Adrenal gland (tissue), 12 donors: Measurements from ENCODE around the gene CYSTM1. TPM values are rescaled to one million over a fixed set of nuclear protein-coding genes. Genes with fewer than 3 reads are reported as not detected.

ENCODE experiments used
- DNase-seq, 7 donors: peaks; one replicate each; pipeline ENCODE4 v3.0.0-alpha.2; 2019 to 2020
- H3K27ac ChIP-seq, 5 donors: fragments of 200-600 bp; sonication (generic) in 4 of 5; 1 replicate in 3 of 5; 2 replicates in 2 of 5; pipeline versions ENCODE4 v1.5.1 to v1.8.0; 2016 to 2020; ENCODE audit warnings: mild to moderate bottlenecking in 1 of 5
- H3K27me3 ChIP-seq: fragments of 200-600 bp; 2 replicates; pipeline ENCODE4 v1.8.0; 2021
- H3K36me3 ChIP-seq, 2 donors: fragments of 200-600 bp; replicated peaks in 1 of 2; 1 replicate in 1 of 2; 2 replicates in 1 of 2; pipeline versions ENCODE4 v1.5.1 to v1.8.0; 2018 to 2022
- H3K4me1 ChIP-seq, 2 donors: fragments of 200-600 bp; replicated peaks in 1 of 2; 1 replicate in 1 of 2; 2 replicates in 1 of 2; pipeline versions ENCODE4 v1.5.1 to v1.8.0; 2018 to 2021
- H3K4me3 ChIP-seq, 4 donors: fragments of 200-600 bp; sonication (generic) in 3 of 4; one replicate each; pipeline ENCODE4 v1.5.1; 2016 to 2018
- H3K9me3 ChIP-seq, 3 donors: fragments of 200-600 bp; sonication (generic) in 1 of 3; replicated peaks in 1 of 3; 1 replicate in 2 of 3; 2 replicates in 1 of 3; pipeline versions ENCODE4 v1.5.1 to v1.8.0; 2016 to 2021
- CTCF ChIP-seq, 6 experiments: fragments of 450-650 bp in 4 of 6; fragments of 200-600 bp in 2 of 6; sonication (generic) in 1 of 6; IDR thresholded peaks; 1 replicate in 5 of 6; 2 replicates in 1 of 6; pipeline versions ENCODE4 v1.5.1 to v1.8.0; 2016 to 2021; ENCODE audit warnings: antibody characterized with exemption in 6 of 6, mild to moderate bottlenecking in 2 of 6, moderate library complexity in 1 of 6
- POLR2A ChIP-seq, 2 donors: fragments of 450-650 bp; IDR thresholded peaks; one replicate each; pipeline ENCODE4 v1.6.1; 2017; ENCODE audit warnings: antibody characterized with exemption in 2 of 2, mild to moderate bottlenecking in 2 of 2, moderate library complexity in 1 of 2
- WGBS, 4 donors: extraction: QIAGEN DNeasy Blood & Tissue Kit in 2 of 4; methylation state at CpG; one replicate each; pipeline versions ENCODE4 v1.1.5 to v1.1.7; 2013 to 2017; 5-methylcytosine and 5-hydroxymethylcytosine counted together
- intact Hi-C, 2 donors: fragments of 100-400 bp; cut with DNase I; formaldehyde crosslinking; loops; one replicate each; pipeline versions ENCODE4 v1.14.1 to v1.15.0; 2022 to 2023
- polyA plus RNA-seq, 3 donors: library from polyadenylated mRNA; stranded (reverse); fragments of 200-250 nt in 2 of 3; fragments of 350-450 nt in 1 of 3; fragmentation: Illumina TruSeq in 1 of 3; extraction: RNeasy Lipid Tissue Mini Kit (QIAGEN cat#74804) in 1 of 3; gene quantifications; one replicate each; pipeline ENCODE4 v1.2.3, GENCODE V29; 2013 to 2014
- total RNA-seq, 9 donors: library from RNA; depleted of rRNA in 4 of 9; stranded (reverse); fragments of >200 nt in 4 of 9; fragments of 120-200 nt in 1 of 9; fragmentation: NEBNext Ultra II Directional in 1 of 9; extraction: Animal tissue kit (Norgen Biotek cat#: 25700) in 1 of 9; gene quantifications; one replicate each; pipeline versions ENCODE4 v1.1.0 to v1.2.4, GENCODE V29; 2013 to 2023
- donor health status: healthy with polysubstance abuse.
- donor health status: Bipolar disorder and iron deficiency.
- donor health status: DM: yes; HTN: yes; CAD: no.
- donor health status: DM: no; HTN: no; CAD: no.
- donor health status: DM: no; HTN: no; CAD: no.
- donor health status: DM: yes; HTN: yes; CAD: no.

Gene CYSTM1
- total and polyA plus RNA-seq, 12 donors: 42.6 to 605 (median 180) TPM

- Histone ChIP-seq H3K27ac (peak overlapping the region; percentile 26 to 87 (median 83)), H3K27me3 (no peaks in the 10 kb centered on the region), H3K9me3 (no peaks in the 10 kb centered on the region), H3K4me3 (no peak overlapping the region), H3K36me3 (no peaks in the 10 kb centered on the region), H3K4me1 (peaks cover 61 to 88% of the 10 kb centered on the region in 2 donors)
- DNase-seq: peak in 5 of 7 donors; percentile 55 to 82 (median 64)
- TF ChIP-seq POLR2A (IDR thresholded peaks at IDR 0.05) (peak in 1 of 2 donors; percentile 16), CTCF (IDR thresholded peaks at IDR 0.05) (no peak)
- 45 to 54% (median 49%) methylated on average over 9 of the region's 9 CpGs for WGBS, 4 donors
- intact Hi-C loops: no loop called here
These were observed 44.3 kb downstream of the CYSTM1 start for GRCh38 chr5:140219068-140219991.

GRCh38 chr5:140220032-140220697 is 45.2 kb downstream of the CYSTM1 start:
- WGBS, 4 donors: 74 to 81% (median 77%) methylated on average over 3 of the region's 3 CpGs
- DNase-seq: no peak
- H3K4me3 ChIP-seq: no peak overlapping the region
- TF ChIP-seq POLR2A (IDR thresholded peaks at IDR 0.05) (no peak), CTCF (IDR thresholded peaks at IDR 0.05) (no peak)
- no peaks in the 10 kb centered on the region for H3K36me3 ChIP-seq
- peaks cover 60 to 81% of the 10 kb centered on the region in 2 donors for H3K4me1 ChIP-seq
- intact Hi-C loops: no loop called here
- H3K27ac ChIP-seq: peak overlapping the region; percentile 26 to 87 (median 83)
- no peaks in the 10 kb centered on the region for H3K27me3 ChIP-seq
- no peaks in the 10 kb centered on the region for H3K9me3 ChIP-seq

- H3K4me3 ChIP-seq: no peak overlapping the region
- no peaks in the 10 kb centered on the region for H3K36me3 ChIP-seq
- peak overlapping the region in 4 of 5 donors; percentile 1 to 87 (median 83) for H3K27ac ChIP-seq
- TF ChIP-seq POLR2A (IDR thresholded peaks at IDR 0.05): peak in 1 of 2 donors; percentile 10
- TF ChIP-seq CTCF (IDR thresholded peaks at IDR 0.05): no peak
- 50 to 86% (median 73%) methylated on average over 1 of the region's 1 CpG for WGBS, 4 donors
- intact Hi-C loops: no loop called here
- DNase-seq: peak in 4 of 7 donors; percentile 42 to 83 (median 58)
- no peaks in the 10 kb centered on the region for H3K9me3 ChIP-seq
- H3K27me3 ChIP-seq: no peaks in the 10 kb centered on the region
- peaks cover 56 to 76% of the 10 kb centered on the region in 2 donors for H3K4me1 ChIP-seq
These were observed 45.7 kb downstream of the CYSTM1 start for GRCh38 chr5:140220698-140221064.

GRCh38 chr5:140221697-140222223 is 46.8 kb downstream of the CYSTM1 start:
- DNase-seq: peak in 3 of 7 donors; percentile 47 to 67 (median 51)
- Histone ChIP-seq H3K36me3 (no peaks in the 10 kb centered on the region), H3K4me3 (no peak overlapping the region), H3K9me3 (no peaks in the 10 kb centered on the region), H3K4me1 (peaks cover 48 to 65% of the 10 kb centered on the region in 2 donors), H3K27ac (peak overlapping the region; percentile 28 to 87 (median 83)), H3K27me3 (no peaks in the 10 kb centered on the region)
- WGBS, 4 donors: 51 to 65% (median 58%) methylated on average over 5 of the region's 5 CpGs
- TF ChIP-seq CTCF (IDR thresholded peaks at IDR 0.05): no peak
- peak in 1 of 2 donors; percentile 26 for TF ChIP-seq POLR2A (IDR thresholded peaks at IDR 0.05)
- intact Hi-C loops: no loop called here
